NK-92 (cell line): ENCODE results near the gene PHF2.

Source experiments
- DNase-seq: peaks from one replicate; lab custom pipeline; 2025; ENCODE audit not compliant: unreplicated experiment; lab: John Stamatoyannopoulos, UW

Gene PHF2

GRCh38 chr9:93599571-93600403 is 23.4 kb downstream of the PHF2 start:
- DNase-seq = no peak

GRCh38 chr9:93600504-93600903 is 24.1 kb downstream of the PHF2 start:
- no peak for DNase-seq

GRCh38 chr9:93601063-93601462 is 24.7 kb downstream of the PHF2 start:
- no peak for DNase-seq

DNA sequence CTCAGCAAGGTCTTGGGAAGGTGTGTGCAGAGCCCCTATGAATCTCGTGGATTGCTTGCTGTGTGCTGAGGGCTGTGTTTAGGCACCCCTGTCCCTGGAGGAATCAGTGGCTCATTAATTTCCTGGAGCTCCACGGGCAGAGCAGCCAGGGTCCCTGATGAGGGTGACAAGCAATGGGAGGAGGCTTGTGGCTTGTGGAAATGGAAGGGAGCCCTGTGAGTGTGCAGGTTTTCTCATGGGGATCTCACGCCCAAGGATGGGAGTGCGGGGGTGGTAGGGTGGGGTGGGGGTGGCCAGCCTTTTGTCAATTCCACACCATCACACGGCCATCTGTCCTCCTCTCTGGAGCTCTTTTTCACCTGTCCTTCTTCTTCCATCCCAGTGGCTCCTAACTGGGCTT is 25.3 kb downstream of the PHF2 start:
- no peak for DNase-seq

- DNase-seq = no peak
Measured at GRCh38 chr9:93603011-93603410, 26.6 kb downstream of the PHF2 start.

- DNase-seq = no peak
Measured at GRCh38 chr9:93603906-93604326, 27.5 kb downstream of the PHF2 start.

DNA sequence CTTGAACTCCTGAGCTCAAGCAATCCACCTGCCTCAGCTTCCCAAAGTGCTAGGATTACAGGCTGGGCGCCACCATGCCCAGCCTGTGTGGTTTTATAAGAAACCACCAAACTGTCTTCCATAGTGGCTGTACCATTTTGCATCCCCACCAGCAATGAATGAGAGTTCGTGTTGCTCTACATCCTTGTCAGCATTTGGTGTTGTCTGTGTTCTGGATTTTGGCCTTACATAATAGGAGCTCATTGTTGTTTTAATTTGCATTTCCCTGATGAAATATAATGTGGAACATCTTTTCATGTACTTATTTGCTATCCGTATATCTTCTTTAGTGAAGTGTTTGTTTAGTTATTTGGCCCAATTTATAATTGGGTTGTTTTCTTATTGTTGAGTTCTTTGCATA is 29.8 kb downstream of the PHF2 start:
- no peak for DNase-seq

GRCh38 chr9:93610206-93610605 is 33.8 kb downstream of the PHF2 start:
- no peak for DNase-seq

DNA sequence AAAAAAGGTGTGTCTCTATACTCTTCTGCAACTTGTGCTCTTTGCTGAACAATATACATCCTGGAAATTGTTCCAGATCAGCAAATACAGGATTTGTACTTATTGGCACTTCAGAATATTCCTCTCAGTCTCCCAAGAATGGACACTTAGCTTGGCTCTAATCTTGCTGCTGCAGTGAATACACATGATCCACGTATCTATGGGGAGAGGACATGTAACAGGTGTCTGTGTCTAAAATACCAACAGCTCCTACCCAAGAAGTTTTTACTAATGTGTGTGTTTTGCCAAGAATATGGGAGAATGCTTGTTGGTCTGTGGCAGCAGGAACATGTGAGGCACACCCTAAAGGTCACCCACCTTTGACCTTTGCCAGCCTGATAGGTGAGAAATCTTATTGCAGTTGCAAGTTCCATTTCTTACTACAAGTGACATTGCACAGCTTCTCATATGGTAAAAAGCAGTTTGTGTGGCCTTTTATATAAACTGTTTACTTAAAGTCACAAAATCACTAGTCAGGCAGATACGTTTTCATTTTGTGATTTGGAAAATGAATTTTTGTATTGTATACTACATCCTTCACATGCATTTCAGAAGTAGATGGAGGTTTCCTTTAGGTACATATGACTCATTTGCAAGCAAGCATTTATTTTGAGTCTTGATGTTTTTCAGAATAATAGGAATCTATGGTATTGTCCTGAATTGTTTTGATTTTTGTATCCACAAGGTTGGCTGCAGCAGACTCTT is 35.8 kb downstream of the PHF2 start:
- DNase-seq = no peak

DNA sequence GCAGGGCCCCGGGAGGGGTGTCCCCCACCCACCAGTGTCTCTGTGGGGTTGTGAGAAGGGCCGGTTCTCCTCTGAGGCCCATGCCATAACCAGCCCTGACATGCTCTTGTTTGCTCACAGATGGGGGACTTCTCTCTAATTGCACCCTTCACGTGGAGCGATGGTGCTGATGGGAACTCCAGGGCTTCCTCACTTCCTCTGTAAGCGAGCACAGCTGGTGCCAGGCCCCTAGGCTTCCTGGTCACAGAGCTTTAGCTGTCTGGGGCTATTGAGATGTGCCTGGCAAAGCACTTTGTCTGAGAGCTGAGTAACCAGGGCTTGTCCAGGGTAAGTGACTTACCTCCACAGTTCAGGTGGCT is 36.4 kb downstream of the PHF2 start:
- no peak for DNase-seq

DNA sequence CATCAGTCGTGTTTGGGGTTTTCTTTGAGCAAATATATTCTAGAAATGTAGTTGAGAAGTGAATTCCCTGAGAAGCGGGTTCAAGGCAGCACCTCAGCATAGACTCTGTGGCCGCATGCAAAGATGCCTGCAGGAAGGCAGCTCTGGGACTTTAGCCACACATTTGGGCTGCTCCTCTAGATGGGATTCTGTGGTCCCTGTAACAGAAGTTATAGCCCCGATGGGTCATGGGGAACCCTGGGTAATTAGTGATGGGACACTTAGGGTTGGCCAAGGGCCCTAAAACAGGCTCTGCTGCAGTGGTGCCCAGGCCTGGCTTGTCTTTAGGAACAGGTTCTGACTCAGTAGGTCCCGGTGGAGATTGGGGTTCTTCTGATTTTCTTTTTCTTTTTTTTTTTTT is 36.8 kb downstream of the PHF2 start:
- DNase-seq = no peak

DNA sequence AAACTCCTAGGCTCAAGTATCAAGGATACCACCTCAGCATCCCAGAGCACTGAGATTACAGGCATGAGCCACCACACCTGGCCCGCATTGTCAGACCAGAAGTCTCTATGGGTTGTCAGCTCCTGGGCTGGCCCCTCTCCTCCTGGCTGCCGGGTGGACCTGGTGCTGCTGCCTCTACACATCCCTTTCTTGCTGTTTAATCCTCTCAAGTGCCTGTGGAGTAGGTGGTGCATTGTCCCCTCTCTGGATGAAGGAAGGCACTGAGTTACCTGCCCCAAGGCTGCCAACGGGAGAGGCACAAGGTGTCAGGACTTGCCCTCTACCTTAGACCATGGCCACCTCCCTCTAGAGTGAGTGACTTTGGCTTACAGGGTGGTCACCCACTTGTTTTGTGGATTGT is 37.4 kb downstream of the PHF2 start:
- no peak for DNase-seq

DNA sequence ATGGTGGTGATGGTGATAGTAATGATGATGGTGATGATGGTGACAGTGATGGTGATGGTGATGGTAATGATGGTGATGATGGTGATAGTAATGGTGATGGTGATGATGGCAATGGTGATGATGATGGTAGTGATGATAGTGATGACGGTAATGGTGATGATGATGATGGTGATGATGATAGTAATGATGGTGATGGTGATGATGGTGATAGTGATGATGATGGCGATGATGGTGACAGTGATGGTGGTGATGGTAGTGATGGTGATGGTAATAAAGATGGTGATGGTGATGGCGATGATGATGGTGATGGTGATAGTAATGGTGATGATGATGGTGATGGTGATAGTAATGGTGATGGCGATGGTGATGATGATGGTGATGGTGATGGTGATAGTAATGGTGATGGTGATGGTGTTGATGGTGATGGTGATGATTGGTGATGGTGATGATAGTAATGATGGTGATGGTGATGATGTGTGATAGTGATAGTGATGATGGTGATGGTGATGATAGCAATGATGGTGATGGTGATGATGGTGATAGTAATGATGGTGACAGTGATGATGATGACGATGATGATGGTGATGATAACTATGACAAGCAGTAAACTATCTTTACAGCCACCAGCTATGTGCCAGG is 38.6 kb downstream of the PHF2 start:
- DNase-seq = no peak

GRCh38 chr9:93616044-93616443 is 39.7 kb downstream of the PHF2 start:
- no peak for DNase-seq

- no peak for DNase-seq
Measured at GRCh38 chr9:93617273-93617672, 40.9 kb downstream of the PHF2 start.

DNA sequence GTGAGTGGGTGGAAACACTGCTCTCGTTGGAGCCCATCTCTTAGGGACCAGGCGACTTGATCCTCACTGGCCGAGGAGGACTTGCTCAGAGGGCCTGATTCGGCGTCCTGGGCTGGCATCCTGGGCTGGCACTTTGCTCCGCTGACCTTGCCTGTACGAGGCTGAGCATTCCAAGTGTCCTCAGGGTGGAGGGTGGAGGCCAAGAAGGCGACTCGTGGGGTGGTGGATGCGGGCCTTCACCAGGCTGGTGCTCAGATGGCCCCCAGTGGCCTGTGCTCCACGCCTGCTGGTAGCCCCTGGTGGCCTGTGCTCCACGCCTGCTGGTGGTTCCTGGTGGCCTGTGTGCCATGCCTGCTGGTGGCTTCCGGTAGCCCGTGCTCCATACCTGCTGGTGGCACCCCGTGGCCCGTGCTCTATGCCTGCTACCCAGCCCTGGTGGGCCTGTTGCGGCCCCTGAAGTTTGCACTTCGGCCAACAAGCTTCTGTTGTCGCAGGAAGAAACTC is 42.9 kb downstream of the PHF2 start:
- DNase-seq = no peak

GRCh38 chr9:93620041-93620506 is 43.7 kb downstream of the PHF2 start:
- DNase-seq = no peak

DNA sequence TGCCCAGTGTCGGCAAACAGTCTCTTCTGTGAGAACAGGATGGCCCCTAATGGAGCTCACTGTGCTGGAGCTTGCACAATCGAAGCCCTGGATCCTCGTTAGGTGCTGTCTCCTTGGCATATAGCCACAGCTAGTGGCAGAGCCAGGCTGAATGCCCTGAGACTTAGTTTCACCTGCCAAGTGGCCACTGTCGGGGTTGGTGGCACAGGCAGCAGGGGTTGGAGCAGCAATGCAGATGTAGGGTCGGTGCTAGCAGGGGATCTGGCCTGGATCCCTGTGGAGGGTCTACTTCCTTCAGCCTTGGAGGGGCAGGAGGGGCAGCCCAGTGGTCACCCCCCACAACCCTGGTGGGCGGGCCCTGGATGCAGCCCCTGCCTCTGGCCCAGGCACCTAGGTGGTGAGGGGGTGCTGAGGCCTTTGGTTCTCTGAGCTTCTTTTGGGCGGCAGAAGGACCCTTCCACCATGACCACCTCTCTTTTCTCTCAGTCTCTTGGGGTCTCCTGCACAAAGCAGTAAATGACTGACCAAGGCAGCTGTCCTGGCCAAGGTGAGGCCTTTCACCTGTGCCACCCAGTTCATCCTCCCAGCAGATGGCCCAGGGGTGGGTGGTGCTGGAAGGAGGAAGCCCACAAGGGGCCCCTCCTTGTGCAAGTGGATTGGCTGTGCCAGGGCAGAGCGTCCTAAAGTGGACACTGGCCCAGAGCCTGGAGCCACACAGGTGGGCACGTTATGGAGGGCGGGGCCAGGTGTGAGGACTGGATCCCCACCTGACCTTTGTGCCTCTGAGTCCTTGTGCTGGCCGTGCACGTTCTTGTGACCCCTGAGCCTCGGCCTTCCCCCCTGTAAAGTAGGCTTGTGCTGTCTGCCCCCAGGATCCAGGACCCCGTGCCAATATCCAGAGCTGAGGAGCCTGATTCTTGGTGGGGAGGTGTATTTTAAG is 44.8 kb downstream of the PHF2 start:
- DNase-seq = no peak

DNA sequence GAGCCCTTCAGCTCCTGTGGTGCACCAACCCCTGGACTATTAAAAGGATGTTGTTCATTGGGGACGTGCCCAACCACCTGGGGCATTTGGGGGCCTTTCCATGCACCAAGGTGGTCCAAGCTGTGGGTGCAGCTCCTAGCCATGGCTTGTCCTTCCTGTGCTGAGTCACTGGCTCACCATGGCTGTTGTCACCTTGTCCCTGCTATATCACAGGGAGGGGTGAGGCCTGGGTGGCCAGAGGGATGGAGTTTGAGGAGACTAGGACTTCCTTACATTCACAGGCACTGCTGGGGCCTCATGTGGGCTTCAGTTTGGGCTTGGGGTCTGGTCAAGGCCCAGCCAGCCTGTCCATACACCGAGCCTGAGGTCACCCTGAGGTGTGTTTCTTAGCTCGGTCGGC is 45.5 kb downstream of the PHF2 start:
- no peak for DNase-seq

GRCh38 chr9:93622691-93623090 is 46.3 kb downstream of the PHF2 start:
- no peak for DNase-seq

DNA sequence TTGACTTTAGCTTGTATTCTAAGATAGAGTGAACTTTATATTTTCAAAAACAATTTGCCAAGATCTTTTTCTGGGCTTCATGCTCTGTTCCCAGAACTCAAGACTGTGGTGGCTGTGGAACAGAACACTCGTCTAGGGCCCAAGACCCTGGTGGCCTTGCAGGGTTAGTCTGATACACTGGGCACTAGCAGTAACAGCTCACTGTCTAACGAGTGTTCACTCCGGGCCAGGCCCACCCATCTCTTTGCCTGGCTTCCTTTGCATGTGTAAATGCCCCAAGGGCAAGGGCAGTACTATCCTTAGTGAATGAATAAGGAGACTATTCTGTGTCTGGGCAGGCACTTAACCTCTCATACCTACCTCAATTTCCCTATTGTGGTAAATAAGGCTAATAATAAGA is 47.4 kb downstream of the PHF2 start:
- no peak for DNase-seq
